ENCODE results near the gene FOXF1. TPM values are rescaled to one million over a fixed set of nuclear protein-coding genes. Genes with fewer than 3 reads are reported as not detected.

FOXF1 gene
- total RNA-seq, 6 donors from 2014 or later, result 6.3 to 73.6 (median 24.5) TPM

GRCh38 chr16:86496929-86497461 is 13.3 kb upstream of the FOXF1 start:
- Histone ChIP-seq H3K4me3 (peak overlapping the region; percentile 21 to 66 (median 34)), H3K27me3 (peaks cover 0 to 57% (median 24%) of the 10 kb centered on the region in 4 donors), H3K27ac (peak overlapping the region; percentile 77 to 97 (median 87)), H3K9me3 (no peaks in the 10 kb centered on the region), H3K4me1 (peaks cover 0 to 34% (median 11%) of the 10 kb centered on the region in 4 donors), H3K36me3 (peaks cover 0 to 3% (median 0%) of the 10 kb centered on the region in 4 donors)
- 7 to 14% methylated on average over 36 to 43 of the region's 45 CpGs for WGBS, 2 donors
- TF ChIP-seq POLR2AphosphoS5 (IDR thresholded peaks at IDR 0.05) (no peak), EP300 (IDR thresholded peaks at IDR 0.05) (no peak), POLR2A (IDR thresholded peaks at IDR 0.05) (no peak), CTCF (IDR thresholded peaks at IDR 0.05) (no peak)
- DNase-seq (peak in 1 of 2 donors; percentile 75), ATAC-seq (ENCODE audit: low FRiP score in 2 of 2) (no peak)

GRCh38 chr16:86497551-86498021 is 12.7 kb upstream of the FOXF1 start:
- Histone ChIP-seq H3K36me3 (peaks cover 0 to 3% (median 0%) of the 10 kb centered on the region in 4 donors), H3K27ac (peak overlapping the region; percentile 77 to 97 (median 87)), H3K4me3 (peak overlapping the region; percentile 24 to 66 (median 34)), H3K9me3 (no peaks in the 10 kb centered on the region), H3K27me3 (peaks cover 0 to 57% (median 24%) of the 10 kb centered on the region in 4 donors), H3K4me1 (peaks cover 0 to 31% (median 8%) of the 10 kb centered on the region in 4 donors)
- TF ChIP-seq EP300 (IDR thresholded peaks at IDR 0.05) (no peak), POLR2A (IDR thresholded peaks at IDR 0.05) (no peak), CTCF (IDR thresholded peaks at IDR 0.05) (no peak), POLR2AphosphoS5 (IDR thresholded peaks at IDR 0.05) (no peak)
- 2 to 4% methylated on average over 19 of the region's 44 CpGs for WGBS, 2 donors
- DNase-seq, result no peak
- no peak for ATAC-seq (ENCODE audit: low FRiP score in 2 of 2)

- WGBS, 2 donors, result 10 to 11% methylated on average over 20 to 23 of the region's 29 CpGs
- Histone ChIP-seq H3K4me1 (peaks cover 0 to 25% (median 6%) of the 10 kb centered on the region in 4 donors), H3K27ac (peak overlapping the region; percentile 77 to 97 (median 87)), H3K36me3 (peaks cover 0 to 3% (median 0%) of the 10 kb centered on the region in 4 donors), H3K27me3 (peaks cover 0 to 57% (median 24%) of the 10 kb centered on the region in 4 donors), H3K4me3 (peak overlapping the region; percentile 24 to 66 (median 34)), H3K9me3 (no peaks in the 10 kb centered on the region)
- DNase-seq, result no peak
- TF ChIP-seq POLR2A (IDR thresholded peaks at IDR 0.05) (no peak), CTCF (IDR thresholded peaks at IDR 0.05) (no peak), EP300 (IDR thresholded peaks at IDR 0.05) (no peak)
- ATAC-seq (ENCODE audit: low FRiP score in 2 of 2), result no peak
These were observed 12.1 kb upstream of the FOXF1 start for GRCh38 chr16:86498155-86498670.

GRCh38 chr16:86498671-86499439 is 11.5 kb upstream of the FOXF1 start:
- 7 to 8% methylated on average over 21 to 42 of the region's 61 CpGs for WGBS, 2 donors
- peaks cover 0 to 61% (median 25%) of the 10 kb centered on the region in 4 donors for H3K27me3 ChIP-seq
- peaks cover 0 to 21% (median 5%) of the 10 kb centered on the region in 4 donors for H3K4me1 ChIP-seq
- H3K4me3 ChIP-seq, result peak overlapping the region; percentile 7 to 66 (median 34)
- H3K36me3 ChIP-seq, result peaks cover 0 to 3% (median 0%) of the 10 kb centered on the region in 4 donors
- peak overlapping the region; percentile 77 to 97 (median 87) for H3K27ac ChIP-seq
- no peaks in the 10 kb centered on the region for H3K9me3 ChIP-seq
- DNase-seq, result peak in 1 of 2 donors; percentile 82
- no peak for ATAC-seq (ENCODE audit: low FRiP score in 2 of 2)
- TF ChIP-seq EP300 (IDR thresholded peaks at IDR 0.05), result no peak
- no peak for TF ChIP-seq CTCF (IDR thresholded peaks at IDR 0.05)
- TF ChIP-seq POLR2A (IDR thresholded peaks at IDR 0.05), result no peak
- no peak for TF ChIP-seq POLR2AphosphoS5 (IDR thresholded peaks at IDR 0.05)

Data from upper lobe of left lung (tissue), 6 donors.